ENCODE data around the gene SUMO4.
"Not testable (repeated sequence)": the region's sequence is repeated elsewhere in the genome, so short reads cannot be mapped to it uniquely, and the experiment has no call there.

SUMO4 gene

GRCh38 chr6:149431905-149432775 is 32.1 kb downstream of the SUMO4 start:
- DNase-seq (ENCODE audit: low read depth), result peak; percentile 81

- DNase-seq (ENCODE audit: low read depth), result no peak
Observed at GRCh38 chr6:149433405-149433804, 33.3 kb downstream of the SUMO4 start.

GRCh38 chr6:149433881-149434280 is 33.8 kb downstream of the SUMO4 start:
- DNase-seq (ENCODE audit: low read depth), result no peak

- no peak for DNase-seq (ENCODE audit: low read depth)
Observed at GRCh38 chr6:149435919-149436586, 36.0 kb downstream of the SUMO4 start.

GRCh38 chr6:149436647-149437046 is 36.6 kb downstream of the SUMO4 start:
- no peak for DNase-seq (ENCODE audit: low read depth)

GRCh38 chr6:149437212-149437611 is 37.1 kb downstream of the SUMO4 start:
- DNase-seq (ENCODE audit: low read depth), result no peak

- DNase-seq (ENCODE audit: low read depth), result no peak
Observed at GRCh38 chr6:149438855-149439254, 38.8 kb downstream of the SUMO4 start.

GRCh38 chr6:149439626-149440025 is 39.6 kb downstream of the SUMO4 start:
- DNase-seq (ENCODE audit: low read depth), result no peak

GRCh38 chr6:149440735-149441671 is 40.9 kb downstream of the SUMO4 start:
- no peak for DNase-seq (ENCODE audit: low read depth)

GRCh38 chr6:149441740-149442139 is 41.7 kb downstream of the SUMO4 start:
- DNase-seq (ENCODE audit: low read depth), result no peak

GRCh38 chr6:149443411-149444181 is 43.5 kb downstream of the SUMO4 start:
- DNase-seq (ENCODE audit: low read depth), result no peak

GRCh38 chr6:149444360-149445094 is 44.5 kb downstream of the SUMO4 start:
- DNase-seq (ENCODE audit: low read depth), result not testable (repeated sequence)

GRCh38 chr6:149445095-149445466 is 45.0 kb downstream of the SUMO4 start:
- DNase-seq (ENCODE audit: low read depth), result no peak

- DNase-seq (ENCODE audit: low read depth), result no peak
Observed at GRCh38 chr6:149445573-149445972, 45.5 kb downstream of the SUMO4 start.

GRCh38 chr6:149446791-149447376 is 46.8 kb downstream of the SUMO4 start:
- no peak for DNase-seq (ENCODE audit: low read depth)

GRCh38 chr6:149448821-149449453 is 48.9 kb downstream of the SUMO4 start:
- DNase-seq (ENCODE audit: low read depth), result no peak

GRCh38 chr6:149449831-149450678 is 50.0 kb downstream of the SUMO4 start:
- no peak for DNase-seq (ENCODE audit: low read depth)

Measured in stimulated activated CD8-positive, alpha-beta memory T cell treated with anti-CD3 and anti-CD28 coated beads, Interleukin-15, amount 100 ng/mL, for 24 hours (primary cell).